Activated T-helper 1 cell treated with anti-CD3 and anti-CD28 coated beads, Interleukin-2, amount 50 U/mL, for 16 hours (primary cell): ENCODE measurements around the gene EPS8L1.
"Not testable (repeated sequence)": the region's sequence is repeated elsewhere in the genome, so short reads cannot be mapped to it uniquely, and the experiment has no call there.

ENCODE experiments used
- DNase-seq, 2 donors: peaks; one replicate each; pipeline ENCODE4 v3.0.0-alpha.2; 2020; ENCODE audit warnings: low read depth in 1 of 2, low spot score in 1 of 2

The EPS8L1 gene

DNA sequence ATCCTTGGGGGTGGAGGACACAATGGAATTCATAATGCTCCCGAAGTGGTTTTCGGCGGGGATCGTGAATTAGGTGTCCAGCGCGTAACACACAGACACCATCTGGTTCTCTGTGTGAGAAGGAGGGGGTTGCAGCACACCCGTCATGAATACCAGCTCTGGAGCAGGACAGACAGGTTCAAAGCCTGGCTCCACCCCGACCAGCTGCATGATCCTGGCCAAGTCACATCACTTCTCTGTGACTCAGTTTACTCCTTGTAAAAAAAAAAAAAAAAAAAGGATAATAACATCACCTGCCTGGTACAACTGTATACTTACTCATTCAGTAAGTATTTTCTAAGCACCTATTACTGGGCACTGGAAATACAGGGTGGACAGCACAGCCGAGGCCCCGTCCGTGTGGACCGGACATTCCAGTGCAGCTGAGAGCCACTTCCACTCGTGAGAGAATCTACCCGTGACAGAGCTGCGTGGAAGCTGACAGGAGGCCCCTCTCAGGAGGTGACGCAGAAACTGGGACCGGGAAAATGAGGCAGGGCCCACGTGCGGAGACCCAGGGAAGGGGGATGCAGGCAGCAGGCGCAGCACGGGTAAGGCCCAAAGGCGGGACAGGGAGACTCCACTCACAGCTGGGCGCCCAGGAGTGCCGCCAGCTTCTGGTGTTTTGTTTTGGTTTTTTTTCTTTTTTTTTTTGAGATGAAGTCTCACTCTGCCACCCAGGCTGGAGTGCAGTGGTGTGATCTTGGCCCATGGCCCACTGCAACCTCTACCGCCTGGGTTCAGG, 24.7 kb upstream of the EPS8L1 start:
- no peak for DNase-seq

DNA sequence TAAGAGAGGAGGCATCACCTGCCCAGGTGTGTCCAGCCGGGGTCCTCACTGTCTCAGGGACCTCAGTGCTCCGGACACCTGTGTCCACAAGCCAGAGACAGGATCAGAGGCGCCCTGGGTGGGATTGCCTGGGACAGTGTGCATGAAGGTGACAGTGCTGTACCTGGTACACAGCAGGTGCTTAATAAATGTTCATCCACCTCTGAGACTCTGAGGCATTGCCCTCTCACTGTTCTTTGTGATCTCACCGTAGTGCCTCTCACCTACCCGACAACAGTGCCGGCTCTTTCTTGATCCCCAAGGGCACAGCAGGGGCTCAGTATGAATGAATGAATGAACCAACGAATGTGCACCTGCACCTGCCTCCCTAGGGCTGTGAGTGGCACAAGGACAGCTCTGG, 21.9 kb upstream of the EPS8L1 start:
- no peak for DNase-seq

DNA sequence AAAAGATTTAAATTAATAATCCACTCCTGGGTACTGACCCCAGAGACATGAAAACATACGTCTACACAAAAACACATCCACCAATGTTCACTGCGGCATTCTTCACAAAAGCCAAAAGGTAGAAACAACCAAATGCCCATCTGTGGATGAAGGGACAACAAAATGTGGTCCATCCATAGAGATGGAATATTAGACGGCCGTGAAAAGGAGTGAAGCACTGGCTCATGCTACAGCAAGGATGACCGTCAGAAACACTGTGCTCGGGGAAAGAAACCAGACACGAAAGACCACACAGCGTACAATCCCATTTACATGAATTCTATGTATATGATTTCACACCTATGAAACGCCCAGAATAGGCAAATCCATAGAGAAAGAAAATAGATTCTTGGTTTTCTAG, 18.8 kb upstream of the EPS8L1 start:
- DNase-seq = no peak

DNA sequence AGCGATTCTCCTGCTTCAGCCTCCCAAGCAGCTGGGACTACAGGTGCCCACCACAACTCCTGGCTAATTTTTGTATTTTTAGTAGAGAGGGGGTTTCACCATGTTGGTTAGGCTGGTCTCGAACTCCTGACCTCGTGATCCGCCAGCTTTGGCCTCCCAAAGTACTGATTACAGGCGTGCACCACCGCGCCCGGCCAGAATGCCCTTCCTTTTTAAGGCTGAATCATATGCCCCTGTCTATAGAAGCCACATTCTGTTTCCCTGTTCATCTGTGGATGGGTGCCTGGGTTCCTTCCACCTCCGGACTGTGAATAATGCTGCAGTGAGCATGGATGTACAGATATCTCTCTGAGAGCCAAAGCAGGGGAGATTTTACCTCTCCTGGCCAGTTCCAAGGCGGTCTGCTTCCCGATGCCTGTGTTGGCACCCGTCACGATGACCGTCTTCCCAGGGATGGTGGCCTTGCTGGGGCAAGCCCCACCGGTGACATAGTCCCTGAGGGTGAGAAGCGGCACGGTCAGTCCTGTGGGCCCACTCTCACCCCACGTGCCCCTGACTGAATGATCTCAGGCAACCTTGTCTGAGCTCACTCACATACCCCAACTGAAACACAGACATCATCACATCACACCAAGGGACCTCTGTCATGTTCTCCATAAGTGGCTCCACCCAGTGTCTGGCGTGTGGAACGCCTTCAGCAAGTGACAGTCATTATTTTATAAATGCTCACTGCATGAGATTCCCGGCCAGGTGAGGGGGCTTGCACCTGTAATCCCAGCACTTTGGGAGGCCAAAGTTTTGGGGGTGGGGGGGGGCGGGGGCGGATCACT, 16.7 kb upstream of the EPS8L1 start:
- no peak for DNase-seq

DNA sequence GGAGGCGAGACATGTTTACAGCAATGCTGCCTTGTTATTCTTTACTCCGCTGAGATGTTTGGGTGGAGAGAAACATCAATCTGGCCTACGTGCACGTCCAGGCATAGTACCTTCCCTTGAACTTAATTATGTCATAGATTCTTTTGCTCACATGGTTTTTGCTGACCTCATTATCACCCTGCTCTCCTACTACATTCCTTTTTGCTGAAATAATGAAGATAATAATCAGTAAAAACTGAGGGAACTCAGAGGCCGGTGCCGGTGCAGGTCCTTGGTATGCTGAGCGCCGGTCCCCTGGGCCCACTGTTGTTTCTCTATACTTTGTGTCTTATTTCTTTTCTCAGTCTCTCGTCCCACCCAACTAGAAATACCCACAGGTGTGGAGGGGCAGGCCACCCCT, 15.4 kb upstream of the EPS8L1 start:
- not testable (repeated sequence) for DNase-seq

DNA sequence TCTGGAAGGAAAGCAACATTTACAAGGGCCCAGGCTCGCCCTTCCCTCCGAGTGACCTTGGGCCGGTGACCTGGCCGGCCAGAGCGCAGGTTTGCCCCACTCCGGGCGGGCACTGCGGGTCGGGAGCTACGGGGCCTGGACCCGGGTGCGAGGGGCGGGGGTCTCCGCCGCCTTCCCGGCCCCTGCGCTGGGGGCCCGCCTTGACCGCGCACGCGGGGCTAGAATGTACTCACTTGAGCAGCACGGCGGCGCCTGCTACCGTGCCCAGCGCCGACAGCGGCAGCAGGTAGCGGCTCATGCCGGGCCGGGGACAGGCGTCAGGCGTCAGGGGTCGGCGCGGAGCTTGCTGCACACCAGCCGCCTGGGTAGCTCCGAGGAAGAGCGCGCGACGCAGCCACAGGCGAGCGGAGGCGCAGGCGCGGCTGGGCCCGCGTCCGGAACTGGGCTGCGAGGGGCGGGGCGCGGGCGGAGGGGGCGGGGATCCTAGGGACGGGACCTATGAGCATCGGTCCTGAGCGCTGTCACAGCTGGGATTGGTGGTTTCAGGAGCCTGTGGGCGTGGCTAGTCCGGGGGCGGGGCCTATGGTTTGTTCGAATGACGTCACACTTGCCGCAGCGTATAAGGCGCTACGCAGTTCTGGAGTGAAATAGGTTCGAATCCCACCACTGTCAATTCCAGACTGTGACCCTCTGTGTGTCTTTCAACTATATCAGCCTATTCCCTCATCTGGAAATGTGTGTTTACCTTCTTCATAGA, 12.8 kb upstream of the EPS8L1 start, which contains the start of gene RDH13:
Gene RDH13 (minus strand): TSS at position 414 of the 757 bp plus-strand sequence. CDS start 116 bp downstream, at position 298.
- peak; percentile 93 to 95 for DNase-seq

DNA sequence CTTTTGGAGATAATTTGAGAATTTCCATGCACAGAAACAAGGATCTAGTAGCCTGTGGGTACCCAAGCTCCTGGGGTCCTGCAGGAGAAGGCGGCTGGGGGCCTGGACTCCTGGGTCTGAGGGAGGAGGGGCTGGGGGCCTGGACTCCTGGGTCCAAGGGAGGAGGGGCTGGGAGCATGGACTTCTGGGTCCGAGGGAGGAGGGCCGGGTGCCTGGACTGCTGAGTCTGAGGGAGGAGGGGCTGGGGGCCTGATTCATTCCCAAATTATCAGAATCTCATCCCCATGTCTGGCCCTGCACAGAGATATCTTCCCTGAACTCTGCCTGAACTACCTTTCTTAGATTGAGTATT, 12.2 kb upstream of the EPS8L1 start:
- no peak for DNase-seq

DNA sequence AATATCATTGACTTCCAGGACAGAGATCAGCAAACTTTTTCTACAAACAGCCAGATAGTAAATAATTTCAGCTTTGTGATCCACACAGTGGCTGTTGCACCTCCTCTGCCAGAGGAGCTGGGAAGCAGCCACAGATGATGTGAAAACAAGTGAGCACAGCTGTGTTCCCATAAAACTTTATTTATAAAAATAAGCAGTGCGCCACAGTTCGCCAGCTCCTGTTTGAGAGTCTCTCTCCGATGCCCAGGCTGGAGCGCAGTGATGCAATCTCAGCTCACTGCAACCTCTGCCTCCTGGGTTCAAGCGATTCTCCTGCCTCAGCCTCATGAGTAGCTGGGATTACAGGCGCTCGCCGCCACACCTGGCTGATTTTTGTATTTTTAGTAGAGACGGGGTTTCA, 10.2 kb upstream of the EPS8L1 start:
- DNase-seq = not testable (repeated sequence)

GRCh38 chr19:55066107-55066709, 9.5 kb upstream of the EPS8L1 start:
- DNase-seq = no peak

GRCh38 chr19:55067869-55068268, 7.8 kb upstream of the EPS8L1 start:
- no peak for DNase-seq

GRCh38 chr19:55068950-55069864, 6.5 kb upstream of the EPS8L1 start:
- DNase-seq = no peak

DNA sequence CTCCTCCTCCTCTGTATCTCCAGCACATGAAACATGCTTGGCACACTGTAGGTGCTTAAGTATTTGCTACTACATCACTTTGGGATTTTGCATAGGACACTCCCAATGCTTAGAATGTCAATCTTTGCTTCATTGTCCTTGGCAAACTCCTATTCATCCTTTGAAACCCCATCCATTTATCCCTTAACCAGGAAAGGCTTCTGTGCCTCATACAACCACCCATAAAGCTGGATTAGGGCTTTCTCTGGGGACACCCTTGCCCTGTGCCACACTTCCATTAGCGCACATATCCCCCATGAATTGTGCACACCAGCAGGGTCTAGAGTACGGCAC, 5.8 kb upstream of the EPS8L1 start:
- no peak for DNase-seq

DNA sequence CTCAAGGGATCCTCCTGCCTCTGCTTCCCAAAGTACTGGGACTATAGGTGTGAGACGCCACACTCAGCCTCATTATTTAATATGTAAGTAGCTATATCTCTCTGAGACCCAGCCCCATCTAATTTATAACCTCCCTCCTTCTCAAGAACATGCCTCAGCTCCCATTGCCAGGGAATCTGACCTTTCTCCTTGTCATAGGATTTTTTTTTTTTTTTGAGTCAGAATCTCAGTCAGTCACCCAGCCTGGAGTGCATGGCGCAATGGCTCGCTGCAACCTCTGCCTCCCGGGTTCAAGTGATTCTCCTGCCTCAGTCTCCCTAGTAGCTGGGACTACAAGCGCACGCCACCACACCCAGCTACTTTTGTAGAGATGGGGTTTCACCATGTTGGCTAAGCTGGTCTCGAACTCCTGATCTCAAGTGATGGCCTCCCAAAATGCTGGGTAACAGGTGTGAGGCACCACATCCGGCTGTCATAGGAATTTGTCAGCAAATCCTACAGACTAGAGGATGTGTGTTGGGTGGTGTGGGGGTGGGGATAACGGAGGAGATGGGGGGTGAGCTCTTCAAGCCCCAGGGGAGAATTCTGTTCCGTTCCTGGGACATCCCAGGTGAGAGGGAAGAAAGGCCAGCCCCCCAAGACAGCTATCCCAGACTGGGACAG, 5.1 kb upstream of the EPS8L1 start:
- no peak for DNase-seq

DNA sequence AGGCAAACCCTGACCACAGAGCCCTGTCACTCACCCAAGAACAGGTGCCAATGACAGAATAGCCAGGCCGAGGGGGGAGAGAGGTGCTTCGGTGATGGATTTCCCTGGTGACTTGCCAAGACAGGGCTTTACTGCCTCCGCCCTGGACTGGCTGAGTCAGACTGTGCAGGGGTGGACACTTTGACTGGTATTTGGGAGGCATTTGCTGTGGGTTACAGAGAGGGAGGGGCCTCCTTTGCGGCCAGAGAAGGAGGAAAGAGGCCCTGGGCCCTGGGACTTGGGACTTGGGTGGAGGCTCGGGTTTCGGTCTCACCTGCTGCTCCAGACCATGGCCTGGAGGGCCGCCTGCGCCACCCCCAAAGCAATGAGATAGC, 4.6 kb upstream of the EPS8L1 start:
- DNase-seq = no peak

GRCh38 chr19:55071913-55072312, 3.8 kb upstream of the EPS8L1 start:
- DNase-seq = no peak

GRCh38 chr19:55076321-55076720, 652 bp downstream of the EPS8L1 start:
- DNase-seq = no peak

DNA sequence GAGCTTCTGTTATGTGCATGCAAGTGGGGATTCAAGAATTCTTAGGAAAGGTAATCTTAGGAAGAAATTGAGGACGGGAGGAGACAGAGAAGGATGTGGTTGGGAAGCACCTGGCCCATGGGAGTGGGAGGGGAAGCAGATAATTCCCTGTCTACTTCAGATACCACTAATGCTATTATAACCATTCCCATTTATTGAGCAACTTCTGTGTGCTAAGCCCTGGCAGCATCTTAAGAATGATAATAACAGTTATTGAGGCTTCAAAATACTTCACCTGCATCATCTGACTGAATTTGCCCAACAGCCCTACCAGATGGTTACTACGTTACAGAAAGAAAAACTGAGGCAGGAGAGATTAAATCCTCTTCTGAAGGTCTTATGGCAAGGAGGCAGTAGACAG, 1.4 kb downstream of the EPS8L1 start:
- DNase-seq = no peak

DNA sequence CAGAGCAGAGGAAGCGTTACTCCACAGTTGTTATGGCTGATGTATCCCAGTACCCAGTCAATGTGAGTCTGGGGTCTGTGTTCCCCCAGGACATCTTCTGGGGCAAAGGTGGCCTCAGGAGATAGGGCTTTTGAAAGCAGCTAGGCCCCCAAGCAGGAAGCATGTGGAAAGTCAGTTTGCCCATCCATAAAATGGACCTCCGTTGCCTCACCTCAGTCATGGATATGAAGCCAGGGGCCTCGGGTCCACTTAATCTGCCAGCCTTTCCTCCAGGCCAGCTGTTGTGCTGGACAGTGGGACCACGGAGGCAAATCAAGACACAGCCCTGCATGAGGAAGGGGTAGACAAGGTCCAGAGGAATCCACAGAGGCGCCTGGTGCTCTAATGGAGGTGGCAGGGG, 3.3 kb downstream of the EPS8L1 start:
- no peak for DNase-seq

DNA sequence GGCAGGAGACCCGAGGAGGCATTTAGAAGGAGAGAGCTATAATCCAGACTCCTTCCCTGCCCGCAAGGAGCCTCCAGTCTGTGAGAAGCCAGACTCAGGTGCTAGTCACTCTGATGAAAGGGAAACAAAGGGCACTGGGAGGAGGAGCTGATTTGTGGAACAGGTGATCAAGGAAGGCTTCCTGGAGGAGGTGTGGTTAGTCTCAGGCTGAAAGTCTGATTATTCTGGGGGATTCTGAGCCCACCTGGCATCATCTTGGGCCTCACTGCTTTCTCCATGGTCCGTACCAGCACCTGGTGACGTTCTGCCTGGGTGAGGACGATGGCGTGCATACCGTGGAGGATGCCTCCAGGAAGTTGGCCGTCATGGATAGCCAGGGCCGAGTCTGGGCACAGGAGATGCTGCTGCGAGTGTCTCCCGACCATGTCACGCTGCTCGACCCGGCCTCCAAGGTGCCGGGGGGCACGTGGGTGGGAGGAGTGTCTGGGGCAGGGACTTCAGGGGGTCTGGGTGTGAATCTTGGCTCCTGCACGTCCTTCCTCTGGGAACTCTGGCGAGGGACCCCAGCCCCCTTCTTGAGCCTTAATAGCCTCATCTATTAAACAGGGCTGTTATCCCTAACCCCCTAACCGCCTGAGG, 3.9 kb downstream of the EPS8L1 start:
- DNase-seq = no peak
